G401.6 (cell line): ENCODE measurements around the gene HOXB6.

Experiments used
- FAIRE-seq: peaks from 2 replicates; lab custom pipeline; 2012; peaks lifted over from hg19 to GRCh38; lab: Jason Lieb, UNC

The HOXB6 gene

DNA sequence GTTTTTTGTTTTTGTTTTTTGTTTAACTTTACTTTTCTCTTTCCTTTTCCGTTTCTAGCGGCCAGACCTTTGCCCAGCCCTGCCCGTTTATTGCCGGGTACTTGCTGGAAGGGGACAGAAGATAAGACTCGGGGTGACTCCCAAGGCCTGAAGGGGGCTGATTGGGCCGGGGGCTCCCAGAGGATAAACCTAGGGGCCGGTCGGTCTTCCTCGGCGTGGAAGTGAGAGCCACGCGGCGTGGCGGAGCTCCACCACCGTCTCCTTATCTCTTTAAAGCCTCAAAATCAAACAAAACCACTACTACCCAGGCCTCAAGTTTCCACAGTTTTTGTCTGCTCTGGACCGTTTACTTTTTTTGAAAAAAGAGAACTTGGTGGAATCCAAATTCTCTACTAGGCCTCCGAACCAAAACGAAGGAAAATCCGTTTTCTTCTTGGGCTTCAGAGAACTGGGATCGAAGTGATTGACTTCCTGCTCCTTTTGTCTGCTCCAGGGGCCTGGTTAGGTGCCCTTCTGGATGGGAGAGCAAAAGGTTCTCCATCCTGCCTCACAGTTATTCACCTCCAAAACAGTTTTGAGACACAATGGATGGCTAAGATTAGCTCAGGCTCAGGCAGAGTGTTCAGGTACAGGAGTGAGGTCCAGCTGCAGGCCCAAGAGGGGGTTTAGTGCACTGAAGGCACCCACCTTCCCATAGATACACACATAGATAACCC lies 29.9 kb upstream of the HOXB6 start:
- no peak for FAIRE-seq

DNA sequence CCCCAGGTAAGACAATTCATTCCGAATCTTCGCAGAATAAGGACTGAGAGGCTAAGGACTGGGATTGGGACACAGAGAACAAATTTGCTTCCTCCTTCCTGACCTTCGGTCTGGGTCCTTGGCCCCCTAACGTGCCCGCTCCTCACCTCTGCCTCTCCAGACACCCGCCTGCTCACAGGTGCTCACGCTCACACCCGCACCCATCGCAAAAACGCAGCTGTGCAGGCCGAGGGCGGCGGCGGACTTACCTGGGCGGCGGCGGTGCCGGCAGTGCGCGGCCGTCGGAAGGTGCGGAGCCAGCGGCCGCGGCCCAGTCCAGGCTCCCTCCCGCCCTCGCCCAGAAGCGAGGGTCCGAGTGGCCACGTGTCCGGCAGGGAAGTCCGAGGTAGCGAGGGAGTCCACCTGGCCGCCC lies 28.5 kb upstream of the HOXB6 start:
- FAIRE-seq: no peak

- FAIRE-seq: no peak
Observed at GRCh38 chr17:48632579-48633265, 27.9 kb upstream of the HOXB6 start.

DNA sequence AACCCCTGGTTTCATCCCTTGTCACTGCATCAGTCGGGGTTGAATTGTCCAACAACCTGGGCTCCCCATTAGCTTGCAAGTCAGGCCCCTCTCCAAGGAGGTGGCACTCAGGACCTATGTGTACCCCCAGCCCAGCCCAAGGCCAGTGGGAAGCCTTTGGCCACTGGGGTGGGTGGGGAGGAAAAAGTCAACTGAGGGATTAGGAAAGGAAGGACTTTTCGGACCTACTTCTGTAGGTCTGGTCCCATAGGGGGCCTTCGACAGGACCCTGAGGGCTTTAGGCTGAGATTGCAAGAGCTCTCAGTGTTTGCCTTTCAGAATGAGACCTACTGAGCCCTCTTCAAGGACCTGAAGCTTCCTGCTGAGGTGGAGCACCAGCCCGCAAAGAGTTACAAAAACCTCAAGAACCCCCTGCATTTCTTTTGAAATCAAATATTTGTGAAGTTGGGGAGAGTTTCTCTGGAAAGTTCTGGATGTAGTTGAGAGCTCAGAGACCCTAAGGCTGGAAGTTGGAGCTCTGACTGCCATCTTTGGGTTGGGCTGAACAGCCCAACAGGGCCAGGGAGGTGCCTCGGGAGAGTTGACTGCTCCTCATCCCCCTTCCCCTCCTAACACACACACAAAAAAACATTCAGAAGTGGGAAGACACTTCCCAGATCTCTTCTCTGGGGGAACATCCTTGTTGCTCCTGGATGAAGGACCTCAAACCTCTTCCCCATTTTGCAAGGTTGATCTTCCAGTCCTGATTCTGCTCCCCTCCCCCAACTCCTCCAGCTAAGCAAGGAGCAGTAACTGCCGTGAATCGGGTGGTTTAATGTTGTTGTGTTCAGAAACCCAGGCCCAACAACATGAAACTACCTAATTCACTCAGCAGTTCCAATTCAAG lies 27.1 kb upstream of the HOXB6 start:
- no peak for FAIRE-seq

DNA sequence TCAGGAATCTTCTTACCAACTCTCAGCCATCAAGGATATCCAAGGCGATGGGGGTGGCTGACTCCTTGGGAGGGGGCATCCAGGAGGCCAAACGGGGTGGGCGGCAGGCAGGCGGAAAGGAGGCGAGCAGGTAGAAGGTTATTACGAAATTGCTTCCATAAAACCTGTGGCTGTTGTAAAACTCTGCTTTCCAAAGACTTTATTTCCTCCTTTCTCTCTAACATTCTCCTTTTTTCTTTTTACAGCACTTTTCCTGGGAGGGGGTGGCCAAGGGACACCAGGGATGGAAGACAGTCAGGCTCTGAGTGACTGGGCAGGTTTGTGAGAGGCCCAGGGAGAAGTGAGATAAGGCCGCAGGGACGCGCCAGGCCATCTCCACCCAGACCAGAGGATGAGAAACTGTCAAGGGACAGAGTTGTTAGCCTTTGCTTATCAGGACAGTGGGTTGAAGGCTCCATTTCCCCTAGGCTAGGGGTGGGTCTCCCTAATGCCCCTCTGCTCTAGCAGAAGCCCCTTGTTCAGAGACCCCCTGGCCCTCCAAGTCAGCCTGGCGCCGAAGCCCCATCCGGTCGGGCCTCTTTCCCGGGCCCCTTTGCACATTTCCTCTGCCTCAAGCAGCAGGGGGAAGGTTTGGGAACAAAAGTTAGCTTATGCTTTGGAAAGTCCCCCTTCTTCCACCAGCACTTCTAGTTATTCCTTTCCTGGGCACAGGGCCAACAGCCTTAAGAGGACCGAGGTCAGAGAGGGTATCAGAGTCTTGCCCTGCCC lies 26.3 kb upstream of the HOXB6 start:
- FAIRE-seq: no peak

DNA sequence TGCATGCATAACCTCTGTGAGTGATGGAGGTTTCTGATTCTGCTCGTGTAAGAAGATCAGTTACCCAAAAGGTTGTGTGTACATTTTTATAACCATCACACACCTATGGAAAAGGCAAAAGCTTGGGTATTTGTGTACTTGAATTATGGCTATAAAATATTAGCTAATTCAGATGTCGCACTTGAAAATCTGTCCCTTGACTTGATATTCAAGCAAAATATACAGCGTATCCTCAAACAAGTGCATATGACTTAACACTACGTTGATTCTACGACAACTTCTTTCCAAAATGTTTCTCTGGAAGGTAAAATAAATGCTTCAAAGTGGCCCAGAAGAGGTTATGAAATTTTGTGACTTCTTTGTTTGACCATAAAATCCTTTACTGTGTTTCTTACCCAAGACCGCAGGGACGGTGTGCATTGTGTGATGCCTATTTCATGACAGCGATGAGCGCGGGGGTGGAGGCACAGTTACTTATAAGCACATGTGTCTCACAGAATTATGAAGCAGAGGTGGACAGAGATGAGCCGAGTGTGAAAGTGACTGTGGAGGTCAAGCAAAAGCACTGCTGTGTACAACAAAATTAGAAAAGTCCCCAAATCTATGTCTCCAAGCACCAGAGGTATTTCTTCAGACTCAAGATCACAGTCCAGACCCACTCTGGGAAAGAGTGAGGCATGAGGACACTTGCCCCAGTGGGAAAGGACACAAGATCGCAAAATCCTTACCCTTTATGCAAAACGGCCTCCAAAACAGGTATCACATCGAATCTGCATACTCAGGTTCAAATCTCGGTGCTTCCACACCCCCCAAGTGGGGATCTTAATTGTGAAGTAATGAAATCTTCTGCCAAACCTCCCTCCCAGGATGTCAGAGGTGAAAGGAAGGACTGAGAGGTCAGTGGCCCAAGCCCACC lies 25.5 kb upstream of the HOXB6 start:
- no peak for FAIRE-seq

GRCh38 chr17:48629411-48629759 lies 24.6 kb upstream of the HOXB6 start:
- FAIRE-seq: no peak

- no peak for FAIRE-seq
Observed at GRCh38 chr17:48628649-48629410, 24.0 kb upstream of the HOXB6 start.

DNA sequence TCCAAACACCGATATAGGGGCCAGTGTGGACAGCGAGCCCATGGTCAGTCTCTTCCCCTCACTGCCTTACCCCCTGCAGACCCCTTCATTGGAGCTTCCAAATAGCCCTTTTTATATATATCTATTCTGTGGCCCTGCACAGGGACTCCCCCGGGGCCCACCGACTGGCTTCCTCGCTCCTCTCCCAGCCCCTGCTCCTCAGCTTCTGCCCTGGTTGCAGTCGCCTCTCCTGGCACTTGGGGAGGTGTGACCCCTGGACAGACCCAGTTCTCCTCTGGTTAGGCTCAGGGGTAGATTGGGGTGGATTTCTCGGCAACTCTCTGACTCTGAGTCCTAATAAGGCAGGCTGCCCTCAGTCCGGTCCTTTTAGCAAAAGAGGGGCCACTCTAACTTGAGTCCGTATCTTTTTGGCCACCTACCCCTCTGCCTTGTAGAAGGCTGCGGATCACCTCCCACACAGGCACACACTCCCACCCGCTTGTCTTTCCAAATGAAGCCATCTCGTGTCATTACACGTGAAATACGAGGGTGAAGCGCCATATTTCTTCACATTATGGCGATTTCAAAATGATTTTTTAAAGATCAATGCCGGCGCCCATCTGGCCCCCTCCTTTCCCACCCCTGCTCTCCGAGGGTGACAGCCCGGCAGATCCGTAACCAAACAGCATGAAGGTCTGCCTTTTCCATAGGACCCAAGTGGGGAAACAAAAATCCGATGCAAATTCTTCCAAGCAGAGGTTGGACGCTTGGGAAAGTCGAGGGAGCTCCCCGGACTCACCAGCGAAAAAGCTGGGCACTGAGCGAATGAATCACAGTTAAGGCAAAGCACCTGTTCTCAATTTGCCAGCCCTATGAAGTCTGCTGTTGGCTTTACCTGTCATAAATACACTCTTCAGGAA lies 23.1 kb upstream of the HOXB6 start:
- no peak for FAIRE-seq

DNA sequence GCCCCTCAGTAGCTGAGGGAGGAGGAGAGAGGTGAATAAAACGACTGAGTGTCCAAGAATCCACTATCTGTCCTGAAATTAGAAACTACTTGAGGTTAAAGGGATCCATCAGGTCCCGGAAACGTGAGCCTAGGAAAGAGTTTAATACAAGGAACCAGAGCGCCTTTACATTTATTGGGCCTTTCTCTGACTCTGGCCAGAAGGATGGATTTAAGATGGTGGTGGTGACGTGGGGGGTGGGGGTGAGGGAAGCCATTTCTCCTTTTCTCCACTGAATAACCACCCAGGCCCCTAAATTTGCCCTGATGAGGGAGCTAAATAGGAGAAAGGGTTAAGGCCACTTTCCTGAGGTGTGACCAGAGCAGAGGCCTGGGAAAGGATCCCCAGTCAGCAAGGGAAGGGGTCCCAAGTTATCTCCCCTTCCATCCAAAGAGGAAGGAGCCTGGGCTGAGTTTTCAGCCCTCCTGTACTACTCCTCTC lies 22.4 kb upstream of the HOXB6 start:
- FAIRE-seq: no peak

DNA sequence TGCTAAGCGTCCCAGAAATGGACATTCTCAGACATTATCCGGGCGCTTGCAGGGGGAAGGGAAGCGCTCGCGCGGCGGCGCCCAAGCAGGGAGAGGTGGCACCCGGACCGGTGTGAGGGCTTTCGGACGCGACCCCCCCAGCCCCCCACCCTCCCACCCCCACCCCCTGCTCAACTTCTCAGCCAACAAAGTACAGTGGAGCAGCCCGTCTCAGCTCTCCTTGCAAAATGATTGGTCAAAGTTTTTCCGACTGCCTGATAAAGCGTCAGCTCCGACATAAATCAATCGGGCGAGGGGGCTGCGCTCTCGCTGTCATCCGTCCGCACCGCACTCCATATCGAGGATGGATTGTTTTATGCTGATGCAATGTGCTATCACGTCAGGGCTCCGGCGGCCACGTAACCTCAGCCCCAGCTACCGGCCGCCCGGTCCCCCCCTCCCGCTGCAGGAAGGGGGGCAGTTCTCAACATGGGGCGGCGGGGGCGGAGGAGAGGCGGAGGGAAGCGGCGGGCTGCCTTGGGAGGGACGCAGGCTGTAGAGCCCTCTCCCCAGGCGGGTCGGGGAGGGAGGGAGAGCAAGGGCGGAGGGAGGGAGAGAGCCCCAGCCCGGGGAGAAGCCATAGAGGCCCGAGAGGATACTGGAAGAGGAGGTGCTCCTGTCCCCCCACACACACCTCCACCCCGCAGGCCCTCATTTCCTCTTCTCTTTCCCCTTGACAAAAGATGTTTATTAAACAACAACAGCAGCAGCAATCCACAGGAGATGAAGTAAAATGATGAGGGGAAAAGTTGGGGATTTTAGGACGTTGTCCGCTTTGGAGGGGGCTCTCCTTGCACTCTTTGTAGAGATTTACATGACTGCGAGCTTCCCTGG lies 21.7 kb upstream of the HOXB6 start, which contains the start of gene HOXB9:
Gene HOXB9, minus strand, starts transcription at position 114 of the 873 bp plus-strand sequence. Its CDS starts 89 bp downstream, at position 25.
- no peak for FAIRE-seq

- no peak for FAIRE-seq
Observed at GRCh38 chr17:48625495-48626244, 20.9 kb upstream of the HOXB6 start.

GRCh38 chr17:48624544-48625494 lies 20.0 kb upstream of the HOXB6 start:
- FAIRE-seq: no peak

DNA sequence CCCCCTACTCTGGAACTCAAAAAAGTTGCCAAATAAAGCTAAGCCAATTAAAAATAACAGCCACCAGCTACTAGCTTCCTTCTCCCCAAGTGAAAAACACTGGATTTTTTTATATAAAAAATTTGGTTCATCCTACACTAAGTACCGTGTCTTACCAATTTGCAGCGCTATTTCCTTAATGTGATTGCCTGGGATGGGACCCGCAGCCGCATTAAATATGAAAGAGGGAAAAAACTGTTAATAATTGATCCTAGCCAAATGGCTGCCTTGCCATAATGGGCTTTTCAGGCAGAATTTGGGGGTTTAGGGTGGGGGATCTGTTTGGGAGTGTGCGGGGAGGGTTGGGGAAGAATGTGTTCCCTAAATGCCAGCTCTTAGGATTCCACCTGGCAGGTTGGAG lies 19.3 kb upstream of the HOXB6 start:
- no peak for FAIRE-seq

GRCh38 chr17:48623583-48623982 lies 18.8 kb upstream of the HOXB6 start:
- FAIRE-seq: no peak

DNA sequence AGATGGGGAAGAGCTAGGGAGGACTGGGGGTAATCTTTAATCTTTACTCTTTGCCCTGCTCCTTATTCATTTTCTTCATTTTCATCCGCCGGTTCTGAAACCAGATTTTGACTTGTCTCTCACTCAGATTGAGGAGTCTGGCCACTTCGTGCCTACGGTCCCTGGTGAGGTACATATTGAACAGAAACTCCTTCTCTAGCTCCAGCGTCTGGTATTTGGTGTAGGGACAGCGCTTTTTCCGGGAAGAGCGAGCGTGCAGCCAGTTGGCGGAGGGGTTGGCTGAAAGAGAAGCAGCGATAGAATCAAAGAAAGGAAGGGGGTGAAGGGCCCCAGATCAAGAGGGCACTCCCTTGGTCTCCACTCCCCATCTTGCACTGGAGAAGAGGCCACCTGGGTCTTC lies 18.1 kb upstream of the HOXB6 start:
- no peak for FAIRE-seq
